Measurements from ENCODE around the gene NCLN. TPM values are rescaled to one million over a fixed set of nuclear protein-coding genes. Genes with fewer than 3 reads are reported as not detected.

The NCLN gene
- total RNA-seq, 2 donors from 2014 or later, result 75.0 to 195 TPM

- intact Hi-C loops (cut with DNase I), result no loop called here
These were observed 37.2 kb upstream of the NCLN start for GRCh38 chr19:3148503-3148902.

GRCh38 chr19:3149089-3149488 is 36.6 kb upstream of the NCLN start:
- no peaks in the 10 kb centered on the region for H3K9me3 ChIP-seq
- no peaks in the 10 kb centered on the region for H3K27me3 ChIP-seq
- no peaks in the 10 kb centered on the region for H3K4me1 ChIP-seq
- intact Hi-C loops (cut with DNase I), result no loop called here
- DNase-seq, result no peak
- no peak overlapping the region for H3K27ac ChIP-seq
- no peaks in the 10 kb centered on the region for H3K36me3 ChIP-seq
- no peak for TF ChIP-seq CTCF (IDR thresholded peaks at IDR 0.05)
- H3K4me3 ChIP-seq, result no peak overlapping the region
- no peak overlapping the region for H3K9ac ChIP-seq (ENCODE audit: low read depth in 2 of 2, low read length in 2 of 2)

More at GRCh38 chr19:3148503-3148902, 37.2 kb upstream of the NCLN start:
- no peak for DNase-seq
- Histone ChIP-seq H3K4me3 (no peak overlapping the region), H3K27ac (no peak overlapping the region), H3K36me3 (no peaks in the 10 kb centered on the region), H3K27me3 (no peaks in the 10 kb centered on the region), H3K4me1 (no peaks in the 10 kb centered on the region), H3K9ac (ENCODE audit: low read depth in 2 of 2, low read length in 2 of 2) (no peak overlapping the region), H3K9me3 (no peaks in the 10 kb centered on the region)
- TF ChIP-seq CTCF (IDR thresholded peaks at IDR 0.05), result no peak

GRCh38 chr19:3149526-3150505 is 35.9 kb upstream of the NCLN start:
- no peak for DNase-seq
- Histone ChIP-seq H3K9ac (ENCODE audit: low read depth in 2 of 2, low read length in 2 of 2) (no peak overlapping the region), H3K27me3 (no peaks in the 10 kb centered on the region), H3K9me3 (no peaks in the 10 kb centered on the region), H3K4me3 (no peak overlapping the region), H3K36me3 (no peaks in the 10 kb centered on the region), H3K27ac (no peak overlapping the region), H3K4me1 (no peaks in the 10 kb centered on the region)
- intact Hi-C loops (cut with DNase I), result no loop called here
- no peak for TF ChIP-seq CTCF (IDR thresholded peaks at IDR 0.05)

- no peak for TF ChIP-seq CTCF (IDR thresholded peaks at IDR 0.05)
- Histone ChIP-seq H3K9ac (ENCODE audit: low read depth in 2 of 2, low read length in 2 of 2) (no peak overlapping the region), H3K36me3 (no peaks in the 10 kb centered on the region), H3K4me3 (no peak overlapping the region), H3K27me3 (no peaks in the 10 kb centered on the region), H3K9me3 (no peaks in the 10 kb centered on the region), H3K27ac (no peak overlapping the region), H3K4me1 (no peaks in the 10 kb centered on the region)
- intact Hi-C loops (cut with DNase I), result no loop called here
- no peak for DNase-seq
These were observed 34.9 kb upstream of the NCLN start for GRCh38 chr19:3150739-3151329.

GRCh38 chr19:3151563-3152418 is 33.9 kb upstream of the NCLN start:
- TF ChIP-seq CTCF (IDR thresholded peaks at IDR 0.05), result no peak
- H3K9me3 ChIP-seq, result no peaks in the 10 kb centered on the region
- H3K27me3 ChIP-seq, result no peaks in the 10 kb centered on the region
- intact Hi-C loops (cut with DNase I), result no loop called here
- H3K9ac ChIP-seq (ENCODE audit: low read depth in 2 of 2, low read length in 2 of 2), result no peak overlapping the region
- H3K4me3 ChIP-seq, result no peak overlapping the region
- H3K36me3 ChIP-seq, result no peaks in the 10 kb centered on the region
- no peak overlapping the region for H3K27ac ChIP-seq
- no peaks in the 10 kb centered on the region for H3K4me1 ChIP-seq
- no peak for DNase-seq

Data from colonic mucosa (tissue), 4 donors.